ENCODE measurements around the gene CADPS.

CADPS gene

GRCh38 chr3:62653796-62654195, 221.4 kb downstream of the CADPS start:
- no peak for DNase-seq (ENCODE audit: extremely low read depth in 1 of 2, low read depth in 1 of 2)

- no peak for DNase-seq (ENCODE audit: extremely low read depth in 1 of 2, low read depth in 1 of 2)
Observed at GRCh38 chr3:62647711-62648110, 227.5 kb downstream of the CADPS start.

- DNase-seq (ENCODE audit: extremely low read depth in 1 of 2, low read depth in 1 of 2): no peak
Observed at GRCh38 chr3:62644493-62644892, 230.7 kb downstream of the CADPS start.

GRCh38 chr3:62638316-62638715, 236.9 kb downstream of the CADPS start:
- no peak for DNase-seq (ENCODE audit: extremely low read depth in 1 of 2, low read depth in 1 of 2)

GRCh38 chr3:62636235-62636826, 238.9 kb downstream of the CADPS start:
- DNase-seq (ENCODE audit: extremely low read depth in 1 of 2, low read depth in 1 of 2): no peak

- no peak for DNase-seq (ENCODE audit: extremely low read depth in 1 of 2, low read depth in 1 of 2)
Observed at GRCh38 chr3:62632510-62633294, 242.5 kb downstream of the CADPS start.

GRCh38 chr3:62631488-62631887, 243.7 kb downstream of the CADPS start:
- DNase-seq (ENCODE audit: extremely low read depth in 1 of 2, low read depth in 1 of 2): no peak

- DNase-seq (ENCODE audit: extremely low read depth in 1 of 2, low read depth in 1 of 2): no peak
Observed at GRCh38 chr3:62630664-62631063, 244.6 kb downstream of the CADPS start.

GRCh38 chr3:62625268-62625667, 249.9 kb downstream of the CADPS start:
- no peak for DNase-seq (ENCODE audit: extremely low read depth in 1 of 2, low read depth in 1 of 2)

- DNase-seq (ENCODE audit: extremely low read depth in 1 of 2, low read depth in 1 of 2): no peak
Observed at GRCh38 chr3:62624185-62624584, 251.0 kb downstream of the CADPS start.

- DNase-seq (ENCODE audit: extremely low read depth in 1 of 2, low read depth in 1 of 2): no peak
Observed at GRCh38 chr3:62622553-62623174, 252.6 kb downstream of the CADPS start.

- DNase-seq (ENCODE audit: extremely low read depth in 1 of 2, low read depth in 1 of 2): no peak
Observed at GRCh38 chr3:62621925-62622324, 253.3 kb downstream of the CADPS start.

- no peak for DNase-seq (ENCODE audit: extremely low read depth in 1 of 2, low read depth in 1 of 2)
Observed at GRCh38 chr3:62621176-62621575, 254.0 kb downstream of the CADPS start.

GRCh38 chr3:62615258-62615849, 259.9 kb downstream of the CADPS start:
- DNase-seq (ENCODE audit: extremely low read depth in 1 of 2, low read depth in 1 of 2): no peak

GRCh38 chr3:62614527-62614926, 260.7 kb downstream of the CADPS start:
- DNase-seq (ENCODE audit: extremely low read depth in 1 of 2, low read depth in 1 of 2): no peak

GRCh38 chr3:62611541-62612240, 263.5 kb downstream of the CADPS start:
- no peak for DNase-seq (ENCODE audit: extremely low read depth in 1 of 2, low read depth in 1 of 2)

GRCh38 chr3:62607287-62608029, 267.8 kb downstream of the CADPS start:
- no peak for DNase-seq (ENCODE audit: extremely low read depth in 1 of 2, low read depth in 1 of 2)

GRCh38 chr3:62605413-62606068, 269.7 kb downstream of the CADPS start:
- no peak for DNase-seq (ENCODE audit: extremely low read depth in 1 of 2, low read depth in 1 of 2)

GRCh38 chr3:62604751-62605351, 270.4 kb downstream of the CADPS start:
- DNase-seq (ENCODE audit: extremely low read depth in 1 of 2, low read depth in 1 of 2): no peak

GRCh38 chr3:62604298-62604697, 270.9 kb downstream of the CADPS start:
- no peak for DNase-seq (ENCODE audit: extremely low read depth in 1 of 2, low read depth in 1 of 2)

Data from stimulated activated CD8-positive, alpha-beta memory T cell treated with anti-CD3 and anti-CD28 coated beads, Interleukin-7, amount 100 ng/mL, for 48 hours (primary cell).